ENCODE results near the gene NRG2. TPM values are rescaled to one million over a fixed set of nuclear protein-coding genes. Genes with fewer than 3 reads are reported as not detected.

Gene NRG2
- polyA plus RNA-seq, 3 donors: 0.01 TPM; not detected in 2

DNA sequence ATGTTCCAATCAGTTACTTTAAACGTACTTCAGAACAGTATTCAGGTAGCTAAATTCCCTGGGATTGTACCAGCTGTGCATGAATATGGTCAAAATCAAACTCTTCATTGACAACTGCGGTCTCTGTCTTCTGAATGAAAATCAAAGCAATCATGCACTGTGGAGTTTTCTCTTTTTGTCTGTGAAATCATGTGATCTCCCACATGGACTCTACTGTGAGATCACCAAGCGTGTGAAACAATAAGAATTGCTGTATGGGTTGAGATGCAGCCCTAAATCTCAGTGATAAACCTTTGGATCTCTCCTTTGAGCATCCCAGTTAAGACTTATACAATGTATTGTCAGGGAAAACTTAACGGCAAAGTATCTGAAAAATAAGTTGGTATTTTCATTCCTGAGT, 6.1 kb downstream of the NRG2 start:
- peaks cover 31 to 78% of the 10 kb centered on the region in 2 donors for H3K27me3 ChIP-seq (ENCODE audit: control insufficient read depth in 2 of 2, insufficient read depth in 2 of 2, low read length in 2 of 2)
- intact Hi-C loops (cut with micrococcal nuclease): no loop called here
- WGBS (ENCODE audit: insufficient coverage): 67% methylated on average over 1 of the region's 4 CpGs
- no peaks in the 10 kb centered on the region for H4K20me1 ChIP-seq (ENCODE audit: insufficient read depth, low read length)
- H3K4me3 Mint-ChIP-seq: peak overlapping the region in 1 of 2 donors; percentile 7
- peaks cover 35 to 65% (median 55%) of the 10 kb centered on the region in 3 donors for H3K27me3 Mint-ChIP-seq (ENCODE audit: low read depth in 3 of 3)
- H3K27ac Mint-ChIP-seq: no peak overlapping the region
- no peak overlapping the region for H3K4me3 ChIP-seq (replicated peaks in 1 of 3; ENCODE audit: low read depth in 2 of 3, low read length in 3 of 3)
- no peak overlapping the region for H3K4me2 ChIP-seq (replicated peaks; ENCODE audit: extremely low read depth, low read length, poor library complexity, severe bottlenecking)
- DNase-seq: no peak
- peaks cover 0 to 3% of the 10 kb centered on the region in 2 donors for H3K36me3 Mint-ChIP-seq
- peaks cover 0 to 13% (median 6%) of the 10 kb centered on the region in 7 donors for H3K9me3 Mint-ChIP-seq
- H3K4me1 Mint-ChIP-seq: peaks cover 24% of the 10 kb centered on the region
- no peaks in the 10 kb centered on the region for H3K36me3 ChIP-seq (replicated peaks in 1 of 2; ENCODE audit: control insufficient read depth in 1 of 2, insufficient read depth in 2 of 2, low read length in 2 of 2)
- no peaks in the 10 kb centered on the region for H3K79me2 ChIP-seq (ENCODE audit: insufficient read depth, low read length)
- no peaks in the 10 kb centered on the region for H3K9me3 ChIP-seq (replicated peaks in 1 of 2; ENCODE audit: control insufficient read depth in 1 of 2, insufficient read depth in 1 of 2, low read length in 2 of 2)
- peaks cover 14 to 15% of the 10 kb centered on the region in 2 donors for H3K4me1 ChIP-seq (ENCODE audit: control insufficient read depth in 1 of 2, insufficient read depth in 2 of 2, low read length in 2 of 2)
- TF ChIP-seq, protein P1, sequence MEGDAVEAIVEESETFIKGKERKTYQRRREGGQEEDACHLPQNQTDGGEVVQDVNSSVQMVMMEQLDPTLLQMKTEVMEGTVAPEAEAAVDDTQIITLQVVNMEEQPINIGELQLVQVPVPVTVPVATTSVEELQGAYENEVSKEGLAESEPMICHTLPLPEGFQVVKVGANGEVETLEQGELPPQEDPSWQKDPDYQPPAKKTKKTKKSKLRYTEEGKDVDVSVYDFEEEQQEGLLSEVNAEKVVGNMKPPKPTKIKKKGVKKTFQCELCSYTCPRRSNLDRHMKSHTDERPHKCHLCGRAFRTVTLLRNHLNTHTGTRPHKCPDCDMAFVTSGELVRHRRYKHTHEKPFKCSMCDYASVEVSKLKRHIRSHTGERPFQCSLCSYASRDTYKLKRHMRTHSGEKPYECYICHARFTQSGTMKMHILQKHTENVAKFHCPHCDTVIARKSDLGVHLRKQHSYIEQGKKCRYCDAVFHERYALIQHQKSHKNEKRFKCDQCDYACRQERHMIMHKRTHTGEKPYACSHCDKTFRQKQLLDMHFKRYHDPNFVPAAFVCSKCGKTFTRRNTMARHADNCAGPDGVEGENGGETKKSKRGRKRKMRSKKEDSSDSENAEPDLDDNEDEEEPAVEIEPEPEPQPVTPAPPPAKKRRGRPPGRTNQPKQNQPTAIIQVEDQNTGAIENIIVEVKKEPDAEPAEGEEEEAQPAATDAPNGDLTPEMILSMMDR (IDR thresholded peaks at IDR 0.05): no peak
- no peak overlapping the region for H3K27ac ChIP-seq (ENCODE audit: low read depth in 1 of 2, low read length in 2 of 2)
- H3K9ac ChIP-seq (ENCODE audit: insufficient read depth, low read length, poor library complexity, severe bottlenecking): no peak overlapping the region
- no peak overlapping the region for H2AFZ ChIP-seq (ENCODE audit: insufficient read depth, low read depth, low read length, poor library complexity, severe bottlenecking)

DNA sequence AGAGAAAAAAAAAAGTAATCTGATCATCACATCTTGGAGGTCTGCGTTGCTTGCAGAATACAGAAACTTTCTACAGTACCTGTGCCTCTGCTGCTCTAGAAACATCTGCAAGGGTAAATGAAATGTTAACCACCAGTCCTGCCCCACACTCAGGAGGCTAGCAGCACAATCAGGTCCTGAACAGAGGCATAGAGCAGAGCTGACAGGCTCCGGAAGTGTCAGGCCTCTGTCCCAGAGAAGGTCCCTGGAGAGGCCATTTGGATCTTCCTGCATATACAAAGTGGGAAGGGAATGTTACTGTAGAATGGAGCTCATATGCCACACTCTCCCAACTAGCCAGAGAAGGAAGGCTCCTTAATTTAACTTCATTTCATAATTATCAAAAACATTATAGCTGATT, 7.2 kb downstream of the NRG2 start:
- H3K9me3 ChIP-seq (replicated peaks in 1 of 2; ENCODE audit: control insufficient read depth in 1 of 2, insufficient read depth in 1 of 2, low read length in 2 of 2): no peaks in the 10 kb centered on the region
- no CpG with 5 or more reads among the region's 2 CpGs for WGBS (ENCODE audit: insufficient coverage)
- TF ChIP-seq, protein P1 (IDR thresholded peaks at IDR 0.05): no peak
- peaks cover 23 to 73% of the 10 kb centered on the region in 2 donors for H3K27me3 ChIP-seq (ENCODE audit: control insufficient read depth in 2 of 2, insufficient read depth in 2 of 2, low read length in 2 of 2)
- H3K79me2 ChIP-seq (ENCODE audit: insufficient read depth, low read length): no peaks in the 10 kb centered on the region
- H2AFZ ChIP-seq (ENCODE audit: insufficient read depth, low read depth, low read length, poor library complexity, severe bottlenecking): no peak overlapping the region
- no peak overlapping the region for H3K4me3 ChIP-seq (replicated peaks in 1 of 3; ENCODE audit: low read depth in 2 of 3, low read length in 3 of 3)
- Mint-ChIP-seq H3K27ac (no peak overlapping the region), H3K27me3 (ENCODE audit: low read depth in 3 of 3) (peaks cover 30 to 57% (median 51%) of the 10 kb centered on the region in 3 donors), H3K9me3 (peaks cover 0 to 11% (median 6%) of the 10 kb centered on the region in 7 donors), H3K36me3 (no peaks in the 10 kb centered on the region), H3K4me1 (peaks cover 16% of the 10 kb centered on the region), H3K4me3 (no peak overlapping the region)
- H3K4me2 ChIP-seq (replicated peaks; ENCODE audit: extremely low read depth, low read length, poor library complexity, severe bottlenecking): no peak overlapping the region
- no peaks in the 10 kb centered on the region for H4K20me1 ChIP-seq (ENCODE audit: insufficient read depth, low read length)
- H3K27ac ChIP-seq (ENCODE audit: low read depth in 1 of 2, low read length in 2 of 2): no peak overlapping the region
- no peak overlapping the region for H3K9ac ChIP-seq (ENCODE audit: insufficient read depth, low read length, poor library complexity, severe bottlenecking)
- DNase-seq: no peak
- intact Hi-C loops (cut with micrococcal nuclease): no loop called here
- peaks cover 9 to 11% of the 10 kb centered on the region in 2 donors for H3K4me1 ChIP-seq (ENCODE audit: control insufficient read depth in 1 of 2, insufficient read depth in 2 of 2, low read length in 2 of 2)
- no peaks in the 10 kb centered on the region for H3K36me3 ChIP-seq (replicated peaks in 1 of 2; ENCODE audit: control insufficient read depth in 1 of 2, insufficient read depth in 2 of 2, low read length in 2 of 2)
